ENCODE measurements around the gene TRPM2. TPM values are rescaled to one million over a fixed set of nuclear protein-coding genes. Genes with fewer than 3 reads are reported as not detected.

The TRPM2 gene
- total RNA-seq, 1 donor from 2014 or later = 0.07 TPM

DNA sequence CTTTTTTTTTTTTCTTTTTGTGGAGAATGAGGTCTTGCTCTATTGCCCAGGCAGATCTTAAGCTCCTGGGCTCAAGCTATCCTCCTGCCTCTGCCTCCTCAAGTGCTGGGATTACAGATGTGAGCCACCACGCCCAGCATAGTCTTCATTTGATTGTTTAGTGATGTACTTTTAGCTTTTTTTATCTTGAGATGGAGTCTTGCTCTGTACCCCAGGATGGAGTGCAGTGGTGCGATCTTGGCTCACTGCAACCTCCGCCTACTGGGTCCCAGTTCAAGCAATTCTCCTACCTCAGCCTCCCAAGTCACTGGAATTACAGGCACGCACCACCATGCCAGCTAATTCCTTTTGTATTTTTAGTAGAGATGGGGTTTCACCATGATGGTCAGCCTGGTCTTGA, 77.9 kb downstream of the TRPM2 start:
- H3K27me3 Mint-ChIP-seq = no peaks in the 10 kb centered on the region
- peaks cover 15% of the 10 kb centered on the region for H3K9me3 Mint-ChIP-seq
- H3K4me3 Mint-ChIP-seq = no peak overlapping the region
- DNase-seq (ENCODE audit: extremely low spot score, unreplicated experiment) = no peak
- no peaks in the 10 kb centered on the region for H3K36me3 Mint-ChIP-seq
- TF ChIP-seq, protein P1, sequence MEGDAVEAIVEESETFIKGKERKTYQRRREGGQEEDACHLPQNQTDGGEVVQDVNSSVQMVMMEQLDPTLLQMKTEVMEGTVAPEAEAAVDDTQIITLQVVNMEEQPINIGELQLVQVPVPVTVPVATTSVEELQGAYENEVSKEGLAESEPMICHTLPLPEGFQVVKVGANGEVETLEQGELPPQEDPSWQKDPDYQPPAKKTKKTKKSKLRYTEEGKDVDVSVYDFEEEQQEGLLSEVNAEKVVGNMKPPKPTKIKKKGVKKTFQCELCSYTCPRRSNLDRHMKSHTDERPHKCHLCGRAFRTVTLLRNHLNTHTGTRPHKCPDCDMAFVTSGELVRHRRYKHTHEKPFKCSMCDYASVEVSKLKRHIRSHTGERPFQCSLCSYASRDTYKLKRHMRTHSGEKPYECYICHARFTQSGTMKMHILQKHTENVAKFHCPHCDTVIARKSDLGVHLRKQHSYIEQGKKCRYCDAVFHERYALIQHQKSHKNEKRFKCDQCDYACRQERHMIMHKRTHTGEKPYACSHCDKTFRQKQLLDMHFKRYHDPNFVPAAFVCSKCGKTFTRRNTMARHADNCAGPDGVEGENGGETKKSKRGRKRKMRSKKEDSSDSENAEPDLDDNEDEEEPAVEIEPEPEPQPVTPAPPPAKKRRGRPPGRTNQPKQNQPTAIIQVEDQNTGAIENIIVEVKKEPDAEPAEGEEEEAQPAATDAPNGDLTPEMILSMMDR (conservative IDR thresholded peaks at IDR 0.05) = no peak
- no peaks in the 10 kb centered on the region for H3K4me1 Mint-ChIP-seq (ENCODE audit: unreplicated experiment)
- H3K27ac Mint-ChIP-seq = no peak overlapping the region

DNA sequence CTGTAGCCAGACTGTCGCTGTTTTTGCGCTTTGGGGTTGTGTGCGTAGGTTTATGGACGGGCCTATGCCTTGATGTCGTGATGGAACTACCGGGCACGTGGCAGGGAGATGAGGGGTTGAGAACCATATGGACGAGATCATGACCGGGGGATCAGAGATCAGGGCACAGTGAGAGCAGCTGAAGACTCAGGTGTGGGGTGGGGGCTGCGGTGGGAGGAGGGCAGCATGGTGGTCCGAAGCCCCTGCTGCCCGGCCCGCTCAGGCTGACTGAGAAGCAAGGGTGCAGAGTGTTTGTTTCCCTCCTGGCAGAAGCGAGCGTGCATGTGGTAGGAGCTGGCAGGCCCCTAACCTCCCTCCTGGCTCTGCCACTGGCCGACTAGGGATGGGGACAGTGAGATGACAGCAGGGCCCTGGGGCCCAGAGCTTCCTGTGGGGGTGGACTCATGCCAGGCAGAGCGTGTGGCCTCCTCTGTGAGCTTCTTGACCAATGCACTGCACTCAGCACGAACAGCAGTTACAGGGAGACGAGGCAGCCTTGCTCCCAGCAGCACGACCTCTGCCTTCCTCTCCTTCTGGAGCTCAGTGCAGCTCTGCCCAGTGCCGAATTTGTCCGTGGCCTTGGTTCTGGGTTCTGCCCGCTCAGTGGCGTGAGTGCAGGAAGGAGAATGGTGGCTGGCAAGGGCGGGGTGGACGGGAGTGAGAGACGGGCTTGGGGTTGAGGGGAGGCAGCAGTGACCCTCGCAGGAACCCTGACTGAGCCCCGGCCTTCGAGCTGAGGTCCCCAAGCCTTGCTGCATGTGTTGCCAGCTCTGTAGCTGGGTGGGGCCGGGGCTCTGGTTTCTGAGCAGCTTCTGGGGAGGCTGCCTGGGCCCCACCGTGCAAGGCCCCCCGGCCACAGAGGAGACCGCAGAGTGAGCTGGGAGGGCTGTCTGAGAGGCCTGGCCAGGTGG, 79.7 kb downstream of the TRPM2 start:
- DNase-seq (ENCODE audit: extremely low spot score, unreplicated experiment) = peak; percentile 62
- H3K4me3 Mint-ChIP-seq = no peak overlapping the region
- H3K9me3 Mint-ChIP-seq = peaks cover 15% of the 10 kb centered on the region
- TF ChIP-seq, protein P1 (conservative IDR thresholded peaks at IDR 0.05) = no peak
- no peaks in the 10 kb centered on the region for H3K4me1 Mint-ChIP-seq (ENCODE audit: unreplicated experiment)
- H3K27me3 Mint-ChIP-seq = no peaks in the 10 kb centered on the region
- no peak overlapping the region for H3K27ac Mint-ChIP-seq
- H3K36me3 Mint-ChIP-seq = no peaks in the 10 kb centered on the region

DNA sequence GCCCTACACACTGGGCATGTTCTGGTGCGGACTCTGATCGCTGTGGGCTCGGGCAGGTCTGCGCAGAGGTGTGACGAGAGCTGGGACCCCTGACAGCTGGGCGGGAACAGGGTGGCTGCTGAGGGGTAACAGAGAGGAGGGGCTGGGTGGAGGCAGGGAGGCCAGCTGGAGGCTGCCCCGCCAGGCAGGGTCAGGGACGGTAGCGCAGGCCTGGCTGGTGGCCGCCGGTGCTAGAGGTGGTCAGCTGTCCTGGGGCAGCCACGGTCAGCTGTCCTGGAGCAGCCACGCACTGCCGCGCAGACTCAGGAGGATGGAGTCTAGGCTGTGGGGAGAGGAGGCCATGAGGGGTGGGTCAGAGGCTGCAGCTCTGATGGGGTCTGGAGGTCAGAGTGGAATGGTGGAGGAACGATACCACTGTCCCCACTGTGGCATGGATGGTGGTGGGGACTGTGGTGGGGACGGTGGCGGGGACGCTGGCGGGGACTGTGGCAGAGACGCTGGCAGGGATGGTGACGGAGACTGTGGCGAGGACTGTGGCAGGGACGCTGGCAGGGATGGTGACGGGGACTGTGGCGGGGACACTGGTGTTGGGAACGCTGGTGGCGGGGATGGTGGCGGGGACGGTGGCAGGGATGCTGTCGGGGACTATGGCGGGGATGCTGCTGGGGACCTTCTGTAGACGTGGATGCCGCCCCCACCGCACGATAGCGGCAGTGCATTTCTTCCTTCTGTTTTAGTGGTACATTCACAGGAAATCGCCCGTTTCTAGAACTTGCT, 80.6 kb downstream of the TRPM2 start:
- Mint-ChIP-seq H3K9me3 (peaks cover 15% of the 10 kb centered on the region), H3K27ac (no peak overlapping the region), H3K4me3 (no peak overlapping the region), H3K36me3 (no peaks in the 10 kb centered on the region), H3K27me3 (no peaks in the 10 kb centered on the region), H3K4me1 (ENCODE audit: unreplicated experiment) (no peaks in the 10 kb centered on the region)
- TF ChIP-seq, protein P1 (conservative IDR thresholded peaks at IDR 0.05) = no peak
- DNase-seq (ENCODE audit: extremely low spot score, unreplicated experiment) = peak; percentile 66

DNA sequence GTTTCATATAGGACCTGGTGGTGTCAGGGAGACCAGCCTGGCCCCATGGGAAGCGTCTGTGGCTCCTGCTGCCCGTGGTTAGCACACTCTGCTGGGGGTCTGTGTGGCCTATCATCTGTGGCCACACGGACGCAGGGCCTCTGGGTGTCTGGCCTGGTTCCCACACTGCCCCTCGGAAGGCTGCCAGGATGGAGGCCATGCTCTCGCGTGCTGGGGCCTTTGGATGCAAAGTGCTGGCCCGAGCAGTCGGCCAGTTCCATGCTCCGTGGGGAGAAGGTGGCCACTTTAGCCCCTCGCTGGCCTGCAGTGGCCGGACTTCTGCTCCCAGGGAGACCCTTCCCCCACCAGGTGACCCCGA, 81.1 kb downstream of the TRPM2 start:
- Mint-ChIP-seq H3K27me3 (no peaks in the 10 kb centered on the region), H3K27ac (no peak overlapping the region), H3K36me3 (no peaks in the 10 kb centered on the region)

DNA sequence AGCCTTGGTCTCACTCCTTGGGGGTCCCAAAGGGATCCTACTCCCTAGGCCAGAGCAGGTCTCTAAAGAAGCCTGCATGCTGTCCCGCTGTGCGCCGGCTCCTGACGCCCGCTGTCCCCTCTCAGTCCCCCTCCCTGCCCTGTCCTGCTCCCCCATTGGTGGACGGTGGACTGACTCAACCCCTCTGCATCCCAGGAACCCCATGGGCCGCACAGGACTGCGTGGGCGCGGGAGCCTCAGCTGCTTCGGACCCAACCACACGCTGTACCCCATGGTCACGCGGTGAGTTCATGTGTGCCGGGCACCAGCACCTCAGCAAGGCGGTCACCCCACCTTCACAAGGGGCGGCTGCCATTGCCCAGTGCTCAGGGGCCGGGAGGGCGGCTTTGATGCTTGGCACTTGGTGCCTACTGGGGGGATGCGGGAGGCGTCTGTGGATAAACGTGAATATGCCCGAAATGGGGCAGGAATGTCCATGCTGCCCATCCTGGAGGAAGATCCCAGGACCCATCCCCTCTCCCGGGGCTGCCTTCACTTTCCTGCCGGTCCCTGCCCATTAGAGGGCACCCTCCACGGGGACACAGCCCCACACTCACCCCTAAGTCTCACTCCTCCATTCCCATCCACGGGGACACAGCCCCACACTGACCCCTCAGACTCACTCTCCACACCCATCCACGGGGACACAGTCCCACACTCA, 81.7 kb downstream of the TRPM2 start:
- DNase-seq (ENCODE audit: extremely low spot score, unreplicated experiment) = peak; percentile 66
- TF ChIP-seq, protein P1 (conservative IDR thresholded peaks at IDR 0.05) = no peak
- no peaks in the 10 kb centered on the region for H3K27me3 Mint-ChIP-seq
- no peaks in the 10 kb centered on the region for H3K36me3 Mint-ChIP-seq
- H3K9me3 Mint-ChIP-seq = peaks cover 13% of the 10 kb centered on the region
- no peaks in the 10 kb centered on the region for H3K4me1 Mint-ChIP-seq (ENCODE audit: unreplicated experiment)
- no peak overlapping the region for H3K27ac Mint-ChIP-seq
- no peak overlapping the region for H3K4me3 Mint-ChIP-seq

More for the DNA sequence above, 81.1 kb downstream of the TRPM2 start:
- Mint-ChIP-seq H3K4me3 (no peak overlapping the region), H3K9me3 (peaks cover 15% of the 10 kb centered on the region), H3K4me1 (ENCODE audit: unreplicated experiment) (no peaks in the 10 kb centered on the region)
- TF ChIP-seq, protein P1 (conservative IDR thresholded peaks at IDR 0.05) = no peak
- peak; percentile 52 for DNase-seq (ENCODE audit: extremely low spot score, unreplicated experiment)
